Activated CD4-positive, alpha-beta T cell treated with anti-CD3 and anti-CD28 coated beads for 4 hours (primary cell): Measurements from ENCODE around the gene IL1RAPL2.
"Not testable (repeated sequence)": the region's sequence is repeated elsewhere in the genome, so short reads cannot be mapped to it uniquely, and the experiment has no call there.

Experiments used
- DNase-seq, 2 donors: peaks; one replicate each; pipeline ENCODE4 v3.0.0-alpha.2; 2020

IL1RAPL2 gene

DNA sequence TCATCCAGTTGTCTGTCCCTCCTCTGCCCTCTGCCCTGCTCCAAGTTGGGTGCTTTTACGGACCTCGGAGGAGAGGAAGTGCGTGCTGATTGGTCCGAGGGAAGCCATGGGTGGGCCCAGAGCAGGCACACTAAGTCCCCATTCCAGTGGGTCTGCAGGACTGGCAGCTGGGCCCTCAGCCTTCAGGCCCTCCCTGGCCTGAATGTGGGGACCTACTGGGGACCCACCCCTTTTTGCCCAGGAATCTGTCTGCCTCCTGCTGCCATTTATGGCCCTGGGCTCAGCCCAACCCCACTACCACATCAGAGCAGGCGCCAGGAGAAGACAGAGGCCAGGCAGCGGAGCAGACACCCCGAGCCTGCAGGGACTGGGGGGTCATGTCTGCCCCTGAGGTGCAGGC lies 484.9 kb downstream of the IL1RAPL2 start:
- no peak for DNase-seq

DNA sequence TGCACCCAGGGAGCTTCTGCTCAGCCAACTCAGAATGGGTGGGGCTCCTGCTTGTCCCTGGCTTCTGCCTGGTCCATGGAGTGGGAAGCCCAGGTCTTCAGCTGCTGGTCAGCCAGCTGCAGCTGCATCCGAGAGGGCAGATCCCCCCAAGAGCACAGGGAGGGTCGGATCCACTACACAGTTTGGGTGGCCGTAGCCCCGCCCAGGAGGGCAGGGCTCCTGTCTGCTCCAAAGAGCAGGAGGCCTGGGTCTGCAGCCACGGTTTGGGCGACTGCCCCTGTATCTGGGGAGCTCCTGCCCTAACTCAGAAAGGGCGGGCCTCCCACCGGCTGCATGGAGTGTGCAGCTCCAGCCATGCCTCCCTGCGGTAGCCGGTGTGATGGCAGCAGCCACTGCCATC lies 485.4 kb downstream of the IL1RAPL2 start:
- no peak for DNase-seq

DNA sequence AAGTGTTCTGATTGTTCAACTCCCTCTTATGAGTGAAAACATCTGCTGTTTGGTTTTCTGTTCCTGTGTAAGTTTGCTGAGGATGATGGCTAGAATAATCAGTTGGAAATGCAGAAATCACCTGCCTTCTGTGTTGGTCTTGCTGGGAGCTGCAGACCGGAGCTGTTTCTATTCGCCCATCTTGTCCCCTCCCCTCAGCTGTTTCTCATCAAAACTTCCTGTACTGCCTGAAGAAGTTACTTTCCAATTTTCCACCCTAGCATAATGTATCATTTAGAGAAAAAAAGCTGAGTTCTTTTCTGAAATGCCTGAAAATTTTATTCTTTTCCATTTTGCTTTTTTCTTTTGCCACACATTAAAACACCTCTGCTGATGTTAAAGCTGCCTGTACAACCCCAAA lies 486.9 kb downstream of the IL1RAPL2 start:
- DNase-seq, result no peak

DNA sequence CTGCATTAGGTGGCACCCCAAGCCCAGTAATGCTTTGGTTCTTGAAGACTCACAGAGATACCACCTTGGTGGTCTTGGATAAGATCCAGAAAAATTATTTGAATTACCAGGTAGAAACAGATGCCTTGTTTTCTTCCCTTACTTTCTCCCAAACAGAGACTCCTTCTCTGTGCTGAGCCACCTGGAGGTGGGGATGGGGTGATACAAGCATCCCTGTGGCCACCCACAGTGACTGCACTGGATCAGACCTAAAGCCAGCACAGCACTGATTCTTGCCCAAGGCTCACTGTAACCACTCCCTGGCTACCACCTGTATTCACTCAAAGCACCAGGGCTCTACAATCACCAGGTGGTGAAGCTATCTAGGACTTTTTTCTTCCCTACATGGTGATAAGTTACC lies 497.7 kb downstream of the IL1RAPL2 start:
- no peak for DNase-seq

DNA sequence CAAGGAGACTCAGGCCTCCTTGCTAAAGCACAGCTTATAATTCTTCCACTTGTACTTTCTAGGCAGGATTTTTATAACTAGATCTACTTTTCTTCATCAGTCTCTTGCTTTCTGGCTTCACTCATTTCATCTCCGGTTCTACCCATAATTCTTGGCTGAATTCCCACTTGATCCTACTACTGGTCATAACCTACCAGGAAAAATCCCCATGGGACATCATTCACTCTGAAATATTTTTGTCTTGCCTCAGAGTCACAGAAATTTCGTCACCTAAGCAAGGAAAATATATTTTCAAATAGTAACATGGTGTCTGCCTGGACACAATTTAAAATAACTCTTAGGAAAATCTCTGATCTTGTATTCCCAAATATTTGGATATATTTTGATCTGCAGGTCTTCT lies 532.2 kb downstream of the IL1RAPL2 start:
- DNase-seq, result no peak

DNA sequence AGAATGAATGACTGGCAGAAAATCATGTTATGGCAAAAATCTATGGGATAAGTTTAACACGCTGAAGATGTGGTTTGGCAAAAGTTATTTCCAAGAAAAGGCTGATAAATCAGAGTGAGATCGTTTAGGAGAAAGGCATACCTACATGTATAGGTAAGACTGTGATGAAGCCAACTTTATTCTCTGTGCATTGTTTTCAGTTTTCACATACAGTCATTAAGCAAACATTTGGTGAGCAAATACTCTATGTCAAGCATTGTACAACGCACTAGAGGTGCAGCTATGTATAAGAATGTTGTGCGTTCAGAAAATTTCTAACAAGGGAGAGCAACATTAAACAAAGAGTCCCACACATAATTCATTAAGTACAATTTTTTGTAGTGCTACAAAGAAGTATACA lies 532.8 kb downstream of the IL1RAPL2 start:
- DNase-seq, result no peak

DNA sequence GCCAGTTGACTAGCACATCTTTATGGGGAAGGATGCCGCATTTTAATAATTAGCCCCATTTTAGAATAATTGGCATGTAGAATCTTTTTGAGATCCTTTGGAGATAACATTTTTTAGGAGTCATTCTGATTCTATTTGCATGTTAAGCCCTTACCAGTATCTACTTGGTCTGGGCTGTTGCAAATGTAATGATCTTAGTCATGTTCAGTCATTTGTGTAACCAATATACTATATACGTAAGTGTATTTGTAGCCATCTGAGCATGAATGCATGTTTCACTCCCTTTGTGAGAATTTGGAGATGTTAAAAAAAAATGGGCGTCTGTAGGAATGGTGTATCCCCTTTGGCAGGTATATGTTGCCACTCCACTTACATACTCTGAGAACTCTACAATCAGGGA lies 535.4 kb downstream of the IL1RAPL2 start:
- DNase-seq, result no peak

DNA sequence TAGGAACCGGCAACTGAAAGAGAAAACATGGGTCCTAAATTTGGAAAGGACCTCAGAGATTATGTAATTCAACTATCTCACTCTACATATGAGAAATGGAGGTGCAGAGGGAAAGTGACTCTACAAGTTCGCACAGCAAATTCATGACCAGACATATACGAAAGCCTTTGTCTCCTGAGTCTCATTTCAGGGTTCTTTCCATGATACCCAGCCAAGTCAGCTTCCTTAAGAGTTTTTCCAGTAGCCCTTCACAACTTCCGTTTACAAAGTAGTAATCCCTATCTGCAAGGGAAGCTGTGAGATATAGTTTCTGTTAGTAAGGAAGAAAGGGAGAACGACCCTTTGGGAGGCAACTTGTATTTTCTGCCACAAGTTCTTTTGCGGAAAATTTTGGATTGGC lies 543.9 kb downstream of the IL1RAPL2 start:
- DNase-seq, result no peak

DNA sequence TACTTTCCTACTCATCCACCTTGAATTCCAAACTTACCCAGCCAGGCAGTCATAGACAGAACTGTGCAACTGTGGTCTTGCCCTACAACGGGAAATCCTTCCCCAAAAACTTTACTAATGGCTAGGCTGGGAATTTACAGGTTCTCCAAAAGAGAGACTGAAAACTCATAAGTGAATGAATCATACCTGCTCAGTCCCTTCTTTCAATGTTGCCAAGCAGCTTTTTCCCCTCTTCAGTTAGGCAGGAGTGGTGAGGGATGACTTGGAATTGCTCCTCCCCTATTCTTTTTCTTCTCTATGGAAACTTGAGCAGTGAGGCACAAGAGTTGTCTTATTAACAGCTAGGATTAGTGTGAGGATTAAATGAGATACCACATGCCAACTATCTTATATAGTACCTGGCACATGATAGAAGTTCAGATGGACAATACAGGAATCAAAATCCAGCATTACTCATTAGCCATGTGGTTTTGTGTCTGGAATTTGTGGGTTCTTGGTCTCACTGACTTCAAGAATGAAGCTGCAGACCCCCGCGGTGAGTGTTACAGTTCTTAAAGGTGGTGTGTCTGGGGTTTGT lies 548.6 kb downstream of the IL1RAPL2 start:
- no peak for DNase-seq

DNA sequence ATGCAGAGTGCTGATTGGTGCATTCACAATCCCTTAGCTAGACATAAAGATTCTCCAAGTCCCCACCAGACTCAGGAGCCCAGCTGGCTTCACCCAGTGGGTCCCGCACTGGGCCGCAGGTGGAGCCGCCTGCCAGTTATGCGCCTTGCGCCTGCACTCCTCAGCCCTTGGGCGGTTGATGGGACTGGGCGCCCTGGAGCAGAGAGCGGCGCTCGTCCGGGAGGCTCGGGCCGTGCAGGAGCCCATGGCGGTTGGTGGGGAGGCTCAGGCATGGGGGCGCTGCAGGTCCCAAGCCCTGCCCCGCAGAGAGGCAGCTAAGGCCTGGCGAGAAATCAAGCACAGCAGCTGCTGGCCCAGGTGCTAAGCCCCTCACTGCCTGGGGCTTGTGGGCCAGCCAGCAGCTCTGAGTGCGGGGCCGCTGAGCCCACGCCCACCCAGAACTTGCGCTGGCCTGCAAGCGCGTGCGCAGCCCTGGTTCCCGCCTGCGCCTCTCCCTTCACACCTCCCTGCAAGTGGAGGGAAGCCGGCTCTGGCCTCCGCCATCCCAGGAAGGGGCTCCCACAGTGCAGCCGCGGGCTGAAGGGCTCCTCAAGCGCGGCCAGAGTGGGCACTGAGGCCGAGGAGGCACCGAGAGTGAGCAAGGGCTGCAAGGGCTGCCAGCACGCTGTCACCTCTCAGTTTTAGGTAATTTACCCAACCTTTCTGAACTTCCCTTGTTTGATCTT lies 549.8 kb downstream of the IL1RAPL2 start:
- not testable (repeated sequence) for DNase-seq

DNA sequence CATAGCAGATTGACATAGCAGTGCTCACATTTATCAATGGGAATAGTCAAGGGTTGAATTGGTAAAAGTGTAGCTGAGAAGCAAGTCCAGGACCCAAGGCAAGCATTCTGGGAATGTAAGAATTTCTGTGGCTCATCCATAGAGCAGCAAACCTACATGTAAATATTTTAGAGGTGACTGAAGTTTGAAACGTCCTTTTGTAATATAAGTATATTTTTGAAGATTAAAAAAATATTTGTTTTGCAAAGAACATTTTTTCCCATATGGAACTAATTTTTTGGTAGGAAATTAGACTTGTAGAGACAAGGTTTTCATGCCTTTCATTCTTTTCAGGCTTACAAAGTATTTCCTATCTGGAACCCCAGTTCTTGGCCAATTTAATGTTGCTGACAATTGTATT lies 550.5 kb downstream of the IL1RAPL2 start:
- DNase-seq, result no peak

DNA sequence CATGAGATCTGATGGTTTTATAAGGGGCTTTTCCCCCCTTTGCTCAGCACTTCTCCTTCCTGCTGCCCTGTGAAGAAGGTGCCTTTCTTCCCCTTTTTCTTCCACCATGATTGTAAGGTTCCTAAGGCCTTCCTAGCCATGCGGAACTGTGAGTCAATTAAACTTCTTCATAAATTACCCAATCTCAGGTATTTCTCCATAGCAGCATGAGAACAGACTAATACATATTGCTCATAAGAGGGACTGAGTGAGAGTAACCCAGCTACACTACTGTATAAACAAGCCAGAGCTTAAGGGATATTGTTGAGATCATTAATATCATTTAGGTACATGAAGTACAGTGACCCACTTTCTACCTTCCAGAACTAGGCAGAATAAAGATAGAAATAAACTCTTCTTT lies 551.6 kb downstream of the IL1RAPL2 start:
- no peak for DNase-seq

DNA sequence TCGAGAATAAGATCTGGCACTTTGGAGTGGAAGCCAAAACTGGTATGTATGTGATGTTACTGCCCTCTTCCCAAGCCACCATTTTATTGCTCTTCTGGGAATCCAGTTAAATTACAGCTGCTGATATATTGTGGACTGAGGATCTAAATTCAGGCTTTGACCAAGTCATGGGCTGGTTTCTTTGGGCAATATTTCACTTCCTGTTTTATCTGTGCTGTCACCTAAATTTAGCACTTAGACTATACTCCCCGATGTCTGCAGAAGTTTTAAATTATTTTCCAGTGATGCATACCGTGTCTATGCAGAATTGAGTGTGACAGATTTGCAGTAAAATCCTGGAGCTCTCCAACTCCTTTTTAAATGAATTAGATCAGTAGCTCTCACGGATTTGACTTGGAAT lies 554.5 kb downstream of the IL1RAPL2 start:
- DNase-seq, result no peak

DNA sequence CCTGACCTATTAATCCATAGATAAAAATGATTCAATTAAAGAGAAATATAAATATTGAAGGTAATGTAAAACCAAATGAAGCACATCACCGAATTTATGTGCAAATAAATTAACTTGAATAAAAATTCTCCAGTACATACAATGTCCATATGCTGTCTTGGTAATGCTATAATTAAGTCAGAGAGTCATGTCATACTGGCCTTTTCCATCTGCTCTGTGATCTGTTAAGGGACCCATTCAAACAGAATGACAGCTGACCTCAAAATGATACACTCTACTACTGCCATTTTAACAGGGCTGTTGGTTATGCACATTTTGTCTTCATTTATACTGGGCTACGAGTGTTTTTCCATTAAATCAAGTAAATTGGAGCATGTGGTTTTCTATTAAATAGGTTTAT lies 555.2 kb downstream of the IL1RAPL2 start:
- DNase-seq, result no peak

DNA sequence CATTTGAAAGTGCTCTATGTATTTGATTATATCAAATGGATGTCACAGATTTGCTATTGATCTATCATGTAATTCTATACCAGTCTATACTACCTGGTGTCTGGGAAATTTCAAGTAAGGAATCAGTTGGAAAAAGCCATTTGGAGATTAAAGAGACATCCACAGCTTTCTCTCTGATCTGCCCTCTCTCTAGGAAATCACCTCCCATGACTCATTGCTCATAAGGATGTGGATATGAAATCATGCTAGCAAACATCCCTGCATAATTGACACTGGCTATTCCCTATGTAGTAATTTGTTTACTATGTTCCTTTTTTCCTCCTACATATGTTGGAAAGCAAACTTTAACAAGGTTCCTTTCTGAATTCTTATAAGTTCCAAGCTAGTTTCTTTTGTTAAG lies 560.2 kb downstream of the IL1RAPL2 start:
- no peak for DNase-seq

DNA sequence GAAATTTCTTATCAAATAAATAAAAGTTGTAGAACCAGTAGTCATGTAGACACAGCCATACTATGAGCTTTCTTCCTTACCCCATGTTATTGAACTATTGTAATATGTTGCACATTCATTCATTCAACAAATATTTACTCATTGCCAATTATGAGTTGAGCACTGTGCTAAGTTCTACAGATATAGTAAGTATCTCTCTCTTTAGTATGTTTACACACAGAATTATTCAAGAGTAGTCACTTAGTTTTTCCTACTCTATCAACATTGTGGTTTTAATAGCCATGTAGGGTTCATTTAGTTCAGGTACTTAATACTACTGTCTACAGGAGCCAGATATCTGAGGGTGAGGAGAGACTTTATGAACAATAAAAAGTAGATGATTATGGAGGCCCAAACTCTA lies 568.3 kb downstream of the IL1RAPL2 start:
- DNase-seq, result no peak

DNA sequence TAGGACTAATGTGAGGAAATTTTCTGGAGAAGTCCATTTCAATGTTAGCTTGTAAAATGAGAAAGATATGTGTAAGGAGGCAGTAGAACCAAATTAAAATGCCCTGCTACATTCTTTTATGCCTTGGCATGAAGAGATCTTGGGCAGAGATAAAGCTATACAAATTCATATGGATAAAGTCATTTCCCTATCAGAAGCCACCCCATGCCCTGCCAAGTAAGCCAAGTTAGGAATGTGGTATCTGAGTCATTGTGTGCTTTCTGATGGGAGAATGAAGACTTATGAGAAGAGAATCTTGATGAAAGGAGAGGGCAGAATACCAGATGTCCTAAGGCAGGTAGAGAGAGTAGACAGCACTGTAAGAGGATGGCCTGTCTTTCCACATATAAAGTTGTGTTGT lies 570.8 kb downstream of the IL1RAPL2 start:
- no peak for DNase-seq

DNA sequence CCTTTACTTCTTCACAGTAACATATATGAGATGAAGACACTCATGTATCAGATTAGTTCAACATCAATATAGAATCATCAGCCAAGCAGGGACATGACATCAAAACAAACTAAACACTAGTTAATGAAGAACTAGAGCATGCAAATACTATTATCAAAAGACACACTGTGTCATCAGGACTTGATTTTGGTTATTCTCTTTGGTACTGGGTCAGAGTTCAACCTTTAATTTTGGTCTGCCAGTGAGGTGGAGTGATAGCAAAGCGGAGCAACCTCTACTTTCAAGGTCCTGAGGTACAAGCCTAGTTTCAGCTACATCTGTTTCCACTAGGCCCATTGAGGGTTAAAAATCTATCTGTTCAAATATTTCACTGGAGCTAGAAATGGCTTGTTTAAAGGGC lies 584.0 kb downstream of the IL1RAPL2 start:
- DNase-seq, result no peak

DNA sequence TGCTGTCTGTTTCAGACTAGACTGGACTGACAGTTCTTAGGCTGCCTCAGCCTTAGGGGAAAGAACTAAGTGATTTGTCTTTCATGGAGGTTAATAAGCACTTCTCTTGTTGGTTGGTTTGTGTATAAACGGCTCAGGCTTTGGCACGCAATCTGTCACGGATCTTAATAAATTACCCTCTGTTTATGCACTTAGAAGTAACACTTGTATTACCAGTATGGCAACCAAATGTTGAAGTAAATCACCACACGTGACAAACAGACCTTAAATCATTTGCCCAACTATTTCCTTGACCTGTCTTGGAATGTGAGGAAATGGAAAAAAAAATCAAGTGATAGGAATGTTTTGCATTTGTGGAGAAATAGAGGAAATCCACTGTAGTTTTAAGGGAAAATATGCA lies 584.6 kb downstream of the IL1RAPL2 start:
- no peak for DNase-seq

DNA sequence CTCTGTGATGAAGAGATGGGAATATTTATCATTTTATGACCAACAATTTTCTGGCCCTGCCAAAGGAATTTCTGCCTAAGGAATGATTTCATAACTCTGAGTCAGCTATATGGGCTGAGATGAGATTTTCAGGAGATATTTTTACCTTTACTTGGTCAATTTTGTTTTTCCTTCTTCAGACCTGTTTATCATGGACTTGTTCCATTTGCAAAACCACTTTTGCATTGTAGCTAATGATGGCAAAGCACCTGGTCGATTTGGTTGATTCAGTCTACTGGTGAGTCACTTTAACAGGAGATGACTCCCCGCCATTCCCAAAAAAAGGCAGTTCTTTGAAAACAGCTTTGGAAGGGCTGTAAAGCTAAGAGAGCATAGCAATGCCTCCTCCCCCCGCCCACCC lies 601.2 kb downstream of the IL1RAPL2 start:
- no peak for DNase-seq

DNA sequence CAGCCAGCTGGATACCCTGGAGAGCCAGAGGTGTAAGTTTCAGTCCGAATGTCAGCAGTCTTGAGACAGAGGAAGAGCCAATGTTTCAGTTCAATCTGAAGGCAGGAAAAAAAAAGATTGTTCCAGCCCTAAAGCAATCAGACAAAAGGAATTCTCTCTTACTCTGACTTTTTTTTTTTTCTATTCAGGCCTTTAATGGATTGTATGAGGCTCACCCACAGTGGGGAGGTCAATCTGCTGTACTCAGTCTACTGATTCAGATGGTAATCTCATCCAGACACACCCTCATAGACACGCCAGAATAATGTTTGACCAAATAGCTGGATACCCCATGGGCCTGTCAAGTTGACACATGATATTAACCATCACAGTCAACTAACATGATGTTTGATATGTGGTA lies 602.6 kb downstream of the IL1RAPL2 start:
- DNase-seq, result no peak

DNA sequence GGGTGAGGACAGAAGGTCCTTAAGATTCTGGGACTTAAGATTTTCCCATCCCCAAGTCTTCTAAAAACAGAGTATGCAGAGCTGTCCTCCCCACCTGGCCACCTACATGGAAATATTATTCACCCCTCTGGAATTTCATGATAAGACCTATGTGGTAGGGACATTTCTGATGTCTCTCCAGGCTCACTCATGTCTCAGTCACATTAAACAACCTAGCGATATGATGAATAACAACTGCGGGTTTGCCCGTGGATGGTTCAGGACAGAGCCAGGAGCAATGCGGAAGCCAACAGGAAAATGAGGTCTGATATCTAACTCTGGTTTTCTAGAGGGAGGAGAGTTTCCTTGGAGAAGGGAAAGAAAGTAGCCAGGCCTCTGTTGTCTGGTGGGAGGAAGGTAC lies 607.1 kb downstream of the IL1RAPL2 start:
- DNase-seq, result no peak

DNA sequence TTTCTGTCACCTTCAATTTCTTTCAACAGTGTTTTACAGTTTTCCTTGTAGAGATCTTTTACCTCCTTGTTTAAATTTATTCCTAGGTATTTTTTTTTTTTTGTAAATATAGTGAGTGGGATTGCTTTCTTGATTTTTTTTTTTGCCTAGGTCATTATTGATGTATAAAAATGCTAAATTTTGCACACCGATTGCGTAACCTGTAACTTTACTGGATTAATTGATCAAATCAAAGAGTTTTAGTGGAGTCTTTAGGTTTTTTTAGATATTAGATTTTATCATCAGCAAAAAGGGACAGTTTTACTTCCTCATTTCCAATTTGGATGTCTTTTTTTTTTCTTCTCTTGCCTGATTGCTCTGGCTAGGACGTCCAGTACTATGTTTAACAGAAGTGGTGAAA lies 613.6 kb downstream of the IL1RAPL2 start:
- no peak for DNase-seq

DNA sequence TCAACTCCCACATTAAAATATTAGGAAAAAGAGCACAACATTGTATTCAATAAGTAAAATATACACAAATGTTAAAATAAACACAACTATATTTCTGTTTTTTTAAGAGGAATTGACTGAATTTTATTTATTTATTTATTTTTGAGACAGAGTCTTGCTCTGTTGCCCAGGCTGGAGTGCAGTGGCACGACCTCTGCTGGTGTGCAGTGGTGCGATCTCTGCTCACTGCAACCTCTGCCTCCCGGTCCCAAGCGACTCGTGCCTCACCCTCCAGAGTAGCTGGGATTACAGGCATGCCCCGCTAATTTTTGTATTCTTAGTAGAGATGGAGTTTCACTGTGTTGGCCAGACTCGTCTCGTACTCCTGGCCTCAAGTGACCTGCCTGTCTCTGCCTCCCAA lies 623.1 kb downstream of the IL1RAPL2 start:
- no peak for DNase-seq

DNA sequence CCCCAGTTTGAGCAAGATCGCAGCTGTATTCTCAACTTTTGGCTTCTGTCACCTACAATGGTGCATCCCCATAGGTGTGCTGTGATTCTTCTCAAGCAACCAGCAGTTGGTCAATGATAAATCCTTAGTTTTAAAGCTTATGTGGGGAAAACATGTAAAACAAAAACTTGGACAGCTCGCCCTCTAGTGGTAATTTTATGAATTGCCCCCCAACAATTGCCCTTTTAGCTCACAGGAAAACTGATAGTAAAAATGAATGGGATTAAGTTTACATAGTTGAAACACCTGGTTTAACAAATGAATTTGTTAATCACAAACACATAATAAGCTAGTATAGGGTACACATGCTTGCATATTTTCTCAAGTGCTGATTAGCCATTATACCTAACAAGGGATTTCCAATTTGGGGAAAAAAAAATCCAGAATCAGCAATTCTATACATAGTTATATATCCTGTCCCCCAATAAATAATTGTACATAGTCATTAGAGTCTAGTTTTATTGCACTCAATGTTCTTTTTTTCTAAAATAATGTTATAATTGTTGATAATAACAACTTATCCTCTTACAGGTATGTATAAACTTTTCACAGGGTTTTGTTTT lies 624.4 kb downstream of the IL1RAPL2 start:
- peak in 1 of 2 donors; percentile 13 for DNase-seq
